ENCODE data around the gene CFAP221.

- TF ChIP-seq POLR2AphosphoS5 (IDR thresholded peaks at IDR 0.05; ENCODE audit: low read depth) (no peak), ZNF331 (CRISPR knock-in tag; IDR thresholded peaks at IDR 0.05; ENCODE audit: low read depth) (no peak), EZH2 (IDR thresholded peaks at IDR 0.05; ENCODE audit: low read depth, unreplicated experiment) (no peak), EZH2phosphoT487 (IDR thresholded peaks at IDR 0.05; ENCODE audit: unreplicated experiment) (no peak), JUNB (IDR thresholded peaks at IDR 0.05; ENCODE audit: unreplicated experiment) (no peak), STAT1 (IDR thresholded peaks at IDR 0.05; ENCODE audit: unreplicated experiment) (no peak), CREB1 (CRISPR knock-in tag; IDR thresholded peaks at IDR 0.05; ENCODE audit: low read depth) (no peak), NANOG (IDR thresholded peaks at IDR 0.05; ENCODE audit: borderline replicate concordance) (no peak), ZNF114 (CRISPR knock-in tag; IDR thresholded peaks at IDR 0.05) (no peak)
- TF ChIP-seq, protein P1, sequence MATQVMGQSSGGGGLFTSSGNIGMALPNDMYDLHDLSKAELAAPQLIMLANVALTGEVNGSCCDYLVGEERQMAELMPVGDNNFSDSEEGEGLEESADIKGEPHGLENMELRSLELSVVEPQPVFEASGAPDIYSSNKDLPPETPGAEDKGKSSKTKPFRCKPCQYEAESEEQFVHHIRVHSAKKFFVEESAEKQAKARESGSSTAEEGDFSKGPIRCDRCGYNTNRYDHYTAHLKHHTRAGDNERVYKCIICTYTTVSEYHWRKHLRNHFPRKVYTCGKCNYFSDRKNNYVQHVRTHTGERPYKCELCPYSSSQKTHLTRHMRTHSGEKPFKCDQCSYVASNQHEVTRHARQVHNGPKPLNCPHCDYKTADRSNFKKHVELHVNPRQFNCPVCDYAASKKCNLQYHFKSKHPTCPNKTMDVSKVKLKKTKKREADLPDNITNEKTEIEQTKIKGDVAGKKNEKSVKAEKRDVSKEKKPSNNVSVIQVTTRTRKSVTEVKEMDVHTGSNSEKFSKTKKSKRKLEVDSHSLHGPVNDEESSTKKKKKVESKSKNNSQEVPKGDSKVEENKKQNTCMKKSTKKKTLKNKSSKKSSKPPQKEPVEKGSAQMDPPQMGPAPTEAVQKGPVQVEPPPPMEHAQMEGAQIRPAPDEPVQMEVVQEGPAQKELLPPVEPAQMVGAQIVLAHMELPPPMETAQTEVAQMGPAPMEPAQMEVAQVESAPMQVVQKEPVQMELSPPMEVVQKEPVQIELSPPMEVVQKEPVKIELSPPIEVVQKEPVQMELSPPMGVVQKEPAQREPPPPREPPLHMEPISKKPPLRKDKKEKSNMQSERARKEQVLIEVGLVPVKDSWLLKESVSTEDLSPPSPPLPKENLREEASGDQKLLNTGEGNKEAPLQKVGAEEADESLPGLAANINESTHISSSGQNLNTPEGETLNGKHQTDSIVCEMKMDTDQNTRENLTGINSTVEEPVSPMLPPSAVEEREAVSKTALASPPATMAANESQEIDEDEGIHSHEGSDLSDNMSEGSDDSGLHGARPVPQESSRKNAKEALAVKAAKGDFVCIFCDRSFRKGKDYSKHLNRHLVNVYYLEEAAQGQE (IDR thresholded peaks at IDR 0.05; ENCODE audit: unreplicated experiment) = no peak
- TF ChIP-seq, protein P2, sequence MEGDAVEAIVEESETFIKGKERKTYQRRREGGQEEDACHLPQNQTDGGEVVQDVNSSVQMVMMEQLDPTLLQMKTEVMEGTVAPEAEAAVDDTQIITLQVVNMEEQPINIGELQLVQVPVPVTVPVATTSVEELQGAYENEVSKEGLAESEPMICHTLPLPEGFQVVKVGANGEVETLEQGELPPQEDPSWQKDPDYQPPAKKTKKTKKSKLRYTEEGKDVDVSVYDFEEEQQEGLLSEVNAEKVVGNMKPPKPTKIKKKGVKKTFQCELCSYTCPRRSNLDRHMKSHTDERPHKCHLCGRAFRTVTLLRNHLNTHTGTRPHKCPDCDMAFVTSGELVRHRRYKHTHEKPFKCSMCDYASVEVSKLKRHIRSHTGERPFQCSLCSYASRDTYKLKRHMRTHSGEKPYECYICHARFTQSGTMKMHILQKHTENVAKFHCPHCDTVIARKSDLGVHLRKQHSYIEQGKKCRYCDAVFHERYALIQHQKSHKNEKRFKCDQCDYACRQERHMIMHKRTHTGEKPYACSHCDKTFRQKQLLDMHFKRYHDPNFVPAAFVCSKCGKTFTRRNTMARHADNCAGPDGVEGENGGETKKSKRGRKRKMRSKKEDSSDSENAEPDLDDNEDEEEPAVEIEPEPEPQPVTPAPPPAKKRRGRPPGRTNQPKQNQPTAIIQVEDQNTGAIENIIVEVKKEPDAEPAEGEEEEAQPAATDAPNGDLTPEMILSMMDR (conservative IDR thresholded peaks at IDR 0.05; ENCODE audit: low read depth in 2 of 2) = no peak
- TF ChIP-seq, protein P3, sequence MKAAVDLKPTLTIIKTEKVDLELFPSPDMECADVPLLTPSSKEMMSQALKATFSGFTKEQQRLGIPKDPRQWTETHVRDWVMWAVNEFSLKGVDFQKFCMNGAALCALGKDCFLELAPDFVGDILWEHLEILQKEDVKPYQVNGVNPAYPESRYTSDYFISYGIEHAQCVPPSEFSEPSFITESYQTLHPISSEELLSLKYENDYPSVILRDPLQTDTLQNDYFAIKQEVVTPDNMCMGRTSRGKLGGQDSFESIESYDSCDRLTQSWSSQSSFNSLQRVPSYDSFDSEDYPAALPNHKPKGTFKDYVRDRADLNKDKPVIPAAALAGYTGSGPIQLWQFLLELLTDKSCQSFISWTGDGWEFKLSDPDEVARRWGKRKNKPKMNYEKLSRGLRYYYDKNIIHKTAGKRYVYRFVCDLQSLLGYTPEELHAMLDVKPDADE (IDR thresholded peaks at IDR 0.05) = no peak
These were observed 30.4 kb upstream of the CFAP221 start for GRCh38 chr2:119513832-119514231.

All from GM23338 (cell line).